T follicular helper cell (primary cell): Measurements from ENCODE around the gene TMEM190.

ENCODE experiments used
- DNase-seq: peaks from one replicate; pipeline ENCODE4 v3.0.0-alpha.2; 2020; ENCODE audit warnings: low read depth

TMEM190 gene

GRCh38 chr19:55421281-55421680 lies 44.7 kb downstream of the TMEM190 start:
- peak; percentile 26 for DNase-seq

DNA sequence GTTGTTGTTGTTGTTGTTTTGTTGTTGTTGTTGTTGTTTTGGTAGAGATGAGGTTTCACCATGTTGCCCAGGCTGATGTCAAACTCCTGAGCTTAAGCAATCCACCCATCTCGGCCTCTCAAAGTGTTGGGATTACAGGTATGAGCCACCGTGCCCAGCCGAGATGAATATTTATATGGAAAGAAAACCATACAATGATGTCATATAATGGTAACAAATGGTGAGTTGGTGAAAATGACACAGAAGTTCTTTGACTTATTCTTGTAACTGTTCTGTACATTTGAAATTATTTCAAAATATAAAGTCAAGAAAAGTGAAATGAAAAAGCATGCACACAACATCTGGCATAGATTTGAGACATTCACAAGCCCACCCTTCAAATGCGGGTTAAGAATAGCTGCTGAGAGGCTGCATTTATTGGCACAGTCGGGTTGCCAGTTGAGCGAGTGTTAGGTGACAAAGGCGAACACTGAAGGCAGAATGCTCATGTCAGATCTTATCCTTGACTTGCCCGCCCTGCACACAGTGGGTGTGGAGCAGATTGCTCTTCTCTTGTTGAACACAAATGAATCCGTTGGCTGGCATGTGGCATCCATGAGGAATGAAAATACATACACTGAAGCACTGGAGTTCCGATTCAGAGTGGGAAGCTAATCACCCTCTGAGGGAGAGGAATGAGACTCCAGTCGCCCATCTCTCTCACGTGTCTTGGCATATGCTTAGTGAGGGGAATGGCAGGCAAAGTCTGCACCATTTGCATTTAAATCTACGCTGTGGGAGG lies 46.8 kb downstream of the TMEM190 start:
- DNase-seq: no peak

- DNase-seq: no peak
These were observed 47.9 kb downstream of the TMEM190 start for GRCh38 chr19:55424518-55424917.

DNA sequence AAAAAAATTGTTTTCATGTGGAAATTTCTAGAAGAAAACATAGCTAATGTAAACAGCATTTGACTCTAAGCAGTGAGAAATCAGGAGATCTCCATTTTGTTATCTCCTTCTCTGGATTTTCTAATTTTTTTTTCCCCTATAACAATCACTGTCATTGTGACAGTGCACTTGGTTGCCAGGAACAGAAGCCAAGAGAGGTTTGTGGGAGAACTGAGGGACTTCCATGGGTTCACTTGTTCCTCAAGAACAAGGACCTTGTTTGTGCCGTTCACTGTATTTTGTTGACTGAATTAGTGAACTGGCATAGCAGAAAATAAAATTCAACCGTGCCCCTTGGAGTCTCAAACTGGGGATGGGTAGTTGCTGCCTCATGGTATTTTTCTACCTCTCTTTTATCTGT lies 49.4 kb downstream of the TMEM190 start:
- no peak for DNase-seq
